Panc1 (cell line): Measurements from ENCODE around the gene CACNA1C. TPM values are rescaled to one million over a fixed set of nuclear protein-coding genes. Genes with fewer than 3 reads are reported as not detected.

Source experiments
- ATAC-seq: fragments of 200-7000 bp; cut with Tn5 transposase; 2 replicates; pipeline ENCODE4 v1.9.1; 2020; ENCODE audit warnings: mild to moderate bottlenecking, moderate library complexity
- BruUV-seq: library from RNA; stranded (reverse); fragments of 400-500 nt; replicated peaks from 2 replicates; lab custom pipeline; 2021; lab: Mats Ljungman, UMichigan
- CTCF ChIA-PET: fragments of 300-600 bp; sonication (Branson Sonifier 250); formaldehyde crosslinking; loops from one replicate; lab custom pipeline; 2022; ENCODE audit warnings: antibody characterized with exemption; lab: Charles Lee
- POLR2A ChIA-PET: fragments of 300-600 bp; sonication (Branson Sonifier 250); formaldehyde crosslinking; loops from one replicate; lab custom pipeline; 2022; ENCODE audit warnings: antibody characterized with exemption; lab: Charles Lee
- DNase-seq: peaks from one replicate; pipeline ENCODE4 v3.0.0-alpha.2; 2010; ENCODE audit warnings: low read depth, low spot score
- H3K27ac ChIP-seq: 2 replicates; pipeline ENCODE4 v1.5.1; 2011; ENCODE audit warnings: mild to moderate bottlenecking, low read length, inconsistent platforms
- H3K27me3 ChIP-seq: fragments of 200-500 bp; sonication (Bioruptor generic); 2 replicates; pipeline ENCODE4 v1.6.0; 2014; ENCODE audit warnings: low read length, inconsistent platforms; ENCODE audit not compliant: control insufficient read depth, insufficient read depth
- H3K36me3 ChIP-seq: fragments of 200-500 bp; sonication (Bioruptor generic); 2 replicates; pipeline ENCODE4 v1.5.1; 2014; ENCODE audit warnings: inconsistent platforms, mild to moderate bottlenecking, low read length, moderate library complexity; ENCODE audit not compliant: control insufficient read depth, insufficient read depth
- H3K4me1 ChIP-seq: 2 replicates; pipeline ENCODE4 v1.5.1; 2011; ENCODE audit warnings: inconsistent platforms, mild to moderate bottlenecking, low read length, moderate library complexity; ENCODE audit not compliant: control insufficient read depth, insufficient read depth
- H3K4me3 ChIP-seq, 2 experiments: 2 replicates each; pipeline ENCODE4 v1.5.1; 2011 to 2012; ENCODE audit warnings: low read depth in 2 of 2, low read length in 2 of 2, mild to moderate bottlenecking in 2 of 2, inconsistent platforms in 1 of 2, moderate library complexity in 1 of 2
- H3K9me3 ChIP-seq: fragments of 200-500 bp; sonication (Bioruptor generic); 2 replicates; pipeline ENCODE4 v1.5.1; 2014; ENCODE audit warnings: low read depth, mild to moderate bottlenecking, inconsistent platforms, low read length, moderate library complexity; ENCODE audit not compliant: control insufficient read depth, insufficient read depth
- POLR2AphosphoS5 ChIP-seq: IDR thresholded peaks from 2 replicates; pipeline ENCODE4 v1.6.1; 2012; ENCODE audit warnings: mild to moderate bottlenecking, low read depth, low read length, moderate library complexity
- REST ChIP-seq, 2 experiments: IDR thresholded peaks; 2 replicates each; pipeline ENCODE4 v1.6.1; 2011 to 2012; ENCODE audit warnings: low read depth in 2 of 2, control low read depth in 1 of 2, low read length in 1 of 2, mild to moderate bottlenecking in 1 of 2, moderate library complexity in 1 of 2; ENCODE audit not compliant: insufficient read depth in 1 of 2
- SIN3A ChIP-seq: IDR thresholded peaks from 2 replicates; pipeline ENCODE4 v1.6.1; 2012; ENCODE audit warnings: low read depth, mild to moderate bottlenecking, low read length, moderate library complexity, borderline replicate concordance; ENCODE audit not compliant: insufficient read depth
- TCF7L2 ChIP-seq: IDR thresholded peaks from 2 replicates; pipeline ENCODE4 v1.6.1; 2011; ENCODE audit warnings: mild to moderate bottlenecking, low read depth, low read length, inconsistent platforms
- in situ Hi-C: cut with HindIII; loops from 2 replicates; pipeline ENCODE4 v1.10.0; 2016; ENCODE audit warnings: low sequenced_read_pairs, low pct_unique_long_range_greater_than_20kb
- intact Hi-C: fragments of 100-400 bp; cut with micrococcal nuclease; formaldehyde crosslinking; loops from one replicate; pipeline ENCODE4 v1.10.0; 2022; ENCODE audit not compliant: unreplicated experiment
- total RNA-seq: library from RNA; stranded (reverse); gene quantifications from one replicate; pipeline ENCODE4 v1.2.1, GENCODE V29; 2021; ENCODE audit not compliant: unreplicated experiment
- TF ChIP-seq, protein P1 (sequence below): fragments of 450-650 bp; IDR thresholded peaks from 2 replicates; pipeline ENCODE4 v1.5.1; 2017; ENCODE audit warnings: mild to moderate bottlenecking

CACNA1C gene
- total RNA-seq, 1 experiment from 2014 or later = 0.03 TPM

DNA sequence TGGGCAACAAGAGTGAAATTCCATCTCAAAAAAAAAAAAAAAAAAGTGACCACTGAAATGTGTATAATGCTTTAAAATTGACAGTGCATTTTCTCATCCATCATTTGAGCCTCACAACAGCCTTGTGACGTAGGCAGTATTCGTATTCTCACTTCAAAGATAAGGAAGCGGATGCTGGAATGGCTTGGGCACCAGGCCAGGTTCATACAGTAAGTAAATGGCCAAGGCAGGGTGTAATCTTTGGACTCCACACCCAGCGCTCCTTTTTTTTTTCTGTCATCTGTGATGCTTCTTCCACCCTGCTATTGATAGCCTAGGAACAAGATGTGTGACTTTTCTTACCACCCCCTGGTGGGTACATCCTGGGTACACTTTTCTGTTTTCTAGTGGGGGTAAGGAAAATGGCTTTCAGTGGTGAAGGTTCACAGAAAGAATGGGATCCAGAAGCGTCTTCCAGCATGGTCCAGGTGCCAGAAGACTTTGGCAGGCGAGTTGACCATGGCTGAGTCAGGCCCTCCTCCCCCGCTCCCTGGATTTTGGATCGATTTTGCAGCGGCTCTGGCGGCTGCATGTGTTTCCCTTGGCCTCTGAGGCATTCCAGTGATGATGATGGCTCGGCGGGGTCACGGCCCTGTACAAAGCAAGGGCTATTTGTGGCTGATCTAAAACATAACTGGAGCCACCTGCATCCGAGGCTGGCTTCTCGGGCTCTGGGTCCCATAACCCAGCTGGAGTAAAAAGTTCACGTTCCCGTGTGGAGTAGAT, 110.6 kb downstream of the CACNA1C start:
- POLR2A ChIA-PET = no interaction called here
- DNase-seq (no peak), ATAC-seq (no peak)
- no peaks in the 10 kb centered on the region for H3K9me3 ChIP-seq
- CTCF ChIA-PET = interaction anchor here (0.7 kb wide), 1 partner anchor 326 kb away, joined by 6 read pairs; no protein-coding TSS in a partner anchor
- H3K27ac ChIP-seq = no peak overlapping the region
- no peaks in the 10 kb centered on the region for H3K36me3 ChIP-seq
- H3K4me3 ChIP-seq = no peak overlapping the region
- in situ Hi-C loops (no loop called here), intact Hi-C loops (no loop called here)
- H3K4me1 ChIP-seq = no peaks in the 10 kb centered on the region
- BruUV-seq = no TSS peak
- H3K27me3 ChIP-seq = no peaks in the 10 kb centered on the region
- TF ChIP-seq POLR2AphosphoS5 (no peak), TCF7L2 (no peak), SIN3A (no peak), REST (IDR thresholded peaks at IDR 0.05; ENCODE audit: insufficient read depth in 1 of 2, low read depth in 2 of 2, low read length in 1 of 2) (no peak)
- TF ChIP-seq, protein P1, sequence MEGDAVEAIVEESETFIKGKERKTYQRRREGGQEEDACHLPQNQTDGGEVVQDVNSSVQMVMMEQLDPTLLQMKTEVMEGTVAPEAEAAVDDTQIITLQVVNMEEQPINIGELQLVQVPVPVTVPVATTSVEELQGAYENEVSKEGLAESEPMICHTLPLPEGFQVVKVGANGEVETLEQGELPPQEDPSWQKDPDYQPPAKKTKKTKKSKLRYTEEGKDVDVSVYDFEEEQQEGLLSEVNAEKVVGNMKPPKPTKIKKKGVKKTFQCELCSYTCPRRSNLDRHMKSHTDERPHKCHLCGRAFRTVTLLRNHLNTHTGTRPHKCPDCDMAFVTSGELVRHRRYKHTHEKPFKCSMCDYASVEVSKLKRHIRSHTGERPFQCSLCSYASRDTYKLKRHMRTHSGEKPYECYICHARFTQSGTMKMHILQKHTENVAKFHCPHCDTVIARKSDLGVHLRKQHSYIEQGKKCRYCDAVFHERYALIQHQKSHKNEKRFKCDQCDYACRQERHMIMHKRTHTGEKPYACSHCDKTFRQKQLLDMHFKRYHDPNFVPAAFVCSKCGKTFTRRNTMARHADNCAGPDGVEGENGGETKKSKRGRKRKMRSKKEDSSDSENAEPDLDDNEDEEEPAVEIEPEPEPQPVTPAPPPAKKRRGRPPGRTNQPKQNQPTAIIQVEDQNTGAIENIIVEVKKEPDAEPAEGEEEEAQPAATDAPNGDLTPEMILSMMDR = no peak

- no peaks in the 10 kb centered on the region for H3K27me3 ChIP-seq
- no peak for DNase-seq
- no peak for TF ChIP-seq SIN3A
- TF ChIP-seq, protein P1 = no peak
- no peak for TF ChIP-seq POLR2AphosphoS5
- TF ChIP-seq REST (IDR thresholded peaks at IDR 0.05; ENCODE audit: insufficient read depth in 1 of 2, low read depth in 2 of 2, low read length in 1 of 2) = no peak
- TF ChIP-seq TCF7L2 = no peak
- ChIA-PET CTCF (no interaction called here), POLR2A (no interaction called here)
- H3K4me1 ChIP-seq = no peaks in the 10 kb centered on the region
- no peak overlapping the region for H3K4me3 ChIP-seq
- no TSS peak for BruUV-seq
- H3K9me3 ChIP-seq = no peaks in the 10 kb centered on the region
- no peaks in the 10 kb centered on the region for H3K36me3 ChIP-seq
- in situ Hi-C loops (no loop called here), intact Hi-C loops (no loop called here)
- no peak for ATAC-seq
- no peak overlapping the region for H3K27ac ChIP-seq
Measured at GRCh38 chr12:2165021-2165420, 112.2 kb downstream of the CACNA1C start.
